ENCODE data around the gene CDK5RAP1.

Gene CDK5RAP1

DNA sequence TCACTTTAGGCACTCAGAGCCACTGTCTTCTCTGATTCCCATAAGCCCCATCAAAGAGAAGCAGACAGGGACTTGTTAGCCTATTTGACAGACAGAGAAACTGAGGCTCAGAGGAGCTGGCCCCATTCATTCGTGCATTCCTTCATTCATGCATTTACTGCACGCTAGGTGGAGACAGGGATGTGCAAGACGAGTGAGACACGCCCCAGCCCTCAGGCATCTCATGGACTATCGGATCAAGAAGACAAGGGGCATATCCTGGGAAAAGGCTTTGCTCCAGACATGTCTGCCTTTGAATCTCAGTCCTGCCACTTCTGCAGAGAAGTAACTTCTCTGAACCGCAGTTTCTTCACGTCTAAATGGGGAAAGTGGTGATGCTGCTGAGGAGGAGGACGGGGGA, 64.2 kb downstream of the CDK5RAP1 start:
- POLR2A ChIA-PET, result no interaction called here
- DNase-seq (ENCODE audit: extremely low spot score), result no peak
- TF ChIP-seq, protein P1, sequence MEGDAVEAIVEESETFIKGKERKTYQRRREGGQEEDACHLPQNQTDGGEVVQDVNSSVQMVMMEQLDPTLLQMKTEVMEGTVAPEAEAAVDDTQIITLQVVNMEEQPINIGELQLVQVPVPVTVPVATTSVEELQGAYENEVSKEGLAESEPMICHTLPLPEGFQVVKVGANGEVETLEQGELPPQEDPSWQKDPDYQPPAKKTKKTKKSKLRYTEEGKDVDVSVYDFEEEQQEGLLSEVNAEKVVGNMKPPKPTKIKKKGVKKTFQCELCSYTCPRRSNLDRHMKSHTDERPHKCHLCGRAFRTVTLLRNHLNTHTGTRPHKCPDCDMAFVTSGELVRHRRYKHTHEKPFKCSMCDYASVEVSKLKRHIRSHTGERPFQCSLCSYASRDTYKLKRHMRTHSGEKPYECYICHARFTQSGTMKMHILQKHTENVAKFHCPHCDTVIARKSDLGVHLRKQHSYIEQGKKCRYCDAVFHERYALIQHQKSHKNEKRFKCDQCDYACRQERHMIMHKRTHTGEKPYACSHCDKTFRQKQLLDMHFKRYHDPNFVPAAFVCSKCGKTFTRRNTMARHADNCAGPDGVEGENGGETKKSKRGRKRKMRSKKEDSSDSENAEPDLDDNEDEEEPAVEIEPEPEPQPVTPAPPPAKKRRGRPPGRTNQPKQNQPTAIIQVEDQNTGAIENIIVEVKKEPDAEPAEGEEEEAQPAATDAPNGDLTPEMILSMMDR (IDR thresholded peaks at IDR 0.05; ENCODE audit: control extremely low read depth, extremely low read depth, low read depth, missing control alignments), result no peak
- CTCF ChIA-PET, result no interaction called here

DNA sequence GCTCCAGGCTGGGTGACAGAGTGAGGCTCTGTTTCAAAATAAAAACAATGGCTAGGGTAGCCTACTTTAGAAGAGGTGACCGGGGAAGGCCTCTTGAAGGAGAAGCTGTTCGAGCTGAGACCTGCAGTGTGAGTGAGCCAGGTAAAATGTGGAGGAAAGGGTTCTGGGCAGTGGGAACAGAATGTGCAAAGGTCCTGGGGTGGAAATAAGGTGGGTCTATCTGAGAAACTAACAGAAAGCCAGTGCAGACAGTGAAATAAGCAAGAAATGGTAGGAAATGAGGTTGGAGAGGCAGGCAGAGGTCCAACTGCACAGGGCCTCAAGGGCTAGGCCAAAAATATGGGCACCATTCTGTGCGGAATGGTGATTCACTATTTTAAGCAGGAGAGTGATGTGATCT, 64.9 kb downstream of the CDK5RAP1 start:
- ChIA-PET POLR2A (no interaction called here), CTCF (no interaction called here)
- TF ChIP-seq, protein P1 (IDR thresholded peaks at IDR 0.05; ENCODE audit: control extremely low read depth, extremely low read depth, low read depth, missing control alignments), result no peak
- DNase-seq (ENCODE audit: extremely low spot score), result no peak

DNA sequence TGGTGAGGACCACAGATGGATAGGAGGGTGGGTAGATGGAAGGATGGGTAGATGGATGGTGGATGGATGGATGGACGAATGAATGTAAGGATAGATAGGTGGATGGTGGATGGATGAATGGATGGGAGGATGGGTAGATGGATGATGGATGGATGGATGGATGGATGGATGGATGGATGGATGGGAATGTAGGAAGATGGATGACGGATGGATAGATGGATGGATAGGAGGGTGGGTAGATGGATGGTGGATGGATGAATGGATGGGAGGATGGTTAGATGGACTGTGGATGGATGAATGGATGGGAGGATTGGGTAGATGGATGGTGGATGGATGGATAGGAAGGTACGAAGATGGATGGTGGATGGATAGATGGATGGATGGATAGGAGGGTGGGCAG, 67.2 kb downstream of the CDK5RAP1 start:
- ChIA-PET POLR2A (no interaction called here), CTCF (no interaction called here)
- TF ChIP-seq, protein P1 (IDR thresholded peaks at IDR 0.05; ENCODE audit: control extremely low read depth, extremely low read depth, low read depth, missing control alignments), result no peak
- DNase-seq (ENCODE audit: extremely low spot score), result no peak

DNA sequence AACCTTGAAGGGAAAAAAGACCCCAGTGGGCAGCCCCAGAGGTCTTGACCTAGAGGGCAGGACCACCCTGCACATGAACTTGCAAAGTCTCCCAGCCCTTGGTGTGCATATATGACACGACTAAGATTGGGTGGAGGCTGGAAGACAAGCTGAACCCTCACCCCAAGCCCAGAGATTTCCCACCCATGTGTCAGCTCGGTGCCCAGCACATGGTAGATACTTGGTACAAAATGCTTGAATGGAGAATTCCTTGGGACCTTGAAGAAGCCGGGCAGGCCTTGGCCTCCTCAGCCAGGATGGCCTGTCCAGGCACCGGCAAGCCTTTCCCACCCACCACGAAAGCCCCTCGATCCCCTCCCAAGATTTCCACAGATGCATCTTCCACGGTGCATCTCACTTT, 67.7 kb downstream of the CDK5RAP1 start:
- POLR2A ChIA-PET, result no interaction called here
- CTCF ChIA-PET, result no interaction called here
- DNase-seq (ENCODE audit: extremely low spot score), result no peak
- TF ChIP-seq, protein P1 (IDR thresholded peaks at IDR 0.05; ENCODE audit: control extremely low read depth, extremely low read depth, low read depth, missing control alignments), result no peak

DNA sequence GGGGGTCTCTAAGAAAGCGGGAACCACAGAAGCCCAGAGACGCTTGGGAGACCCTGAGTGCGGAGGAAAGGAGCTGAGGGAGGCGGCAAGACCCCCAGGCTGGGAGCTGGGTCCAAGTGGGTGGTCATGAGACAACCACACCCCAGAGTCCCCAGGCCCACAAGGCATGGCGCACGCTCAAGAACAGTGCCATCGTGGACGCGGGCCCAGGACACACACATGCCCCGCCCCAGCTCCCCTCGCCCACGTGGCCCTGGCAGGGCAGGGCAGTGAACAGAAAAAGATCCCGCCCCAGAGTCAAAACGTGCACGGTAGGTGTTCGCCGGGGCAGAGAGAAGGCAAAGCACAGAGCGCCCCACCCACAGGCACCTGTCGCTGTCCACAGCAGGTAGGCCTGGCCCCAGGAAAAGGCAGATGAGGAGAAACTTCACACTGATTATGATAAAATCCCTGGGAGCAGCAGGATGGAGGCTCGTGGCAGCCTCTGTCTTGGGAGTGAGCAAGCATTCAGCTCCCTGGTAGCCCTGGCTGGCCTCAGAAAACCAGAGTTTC, 68.3 kb downstream of the CDK5RAP1 start:
- TF ChIP-seq, protein P1 (IDR thresholded peaks at IDR 0.05; ENCODE audit: control extremely low read depth, extremely low read depth, low read depth, missing control alignments), result no peak
- ChIA-PET POLR2A (no interaction called here), CTCF (interaction anchor here (0.6 kb wide), 1 partner anchor 12 kb away, joined by 3 read pairs; no protein-coding TSS in a partner anchor)
- DNase-seq (ENCODE audit: extremely low spot score), result no peak

DNA sequence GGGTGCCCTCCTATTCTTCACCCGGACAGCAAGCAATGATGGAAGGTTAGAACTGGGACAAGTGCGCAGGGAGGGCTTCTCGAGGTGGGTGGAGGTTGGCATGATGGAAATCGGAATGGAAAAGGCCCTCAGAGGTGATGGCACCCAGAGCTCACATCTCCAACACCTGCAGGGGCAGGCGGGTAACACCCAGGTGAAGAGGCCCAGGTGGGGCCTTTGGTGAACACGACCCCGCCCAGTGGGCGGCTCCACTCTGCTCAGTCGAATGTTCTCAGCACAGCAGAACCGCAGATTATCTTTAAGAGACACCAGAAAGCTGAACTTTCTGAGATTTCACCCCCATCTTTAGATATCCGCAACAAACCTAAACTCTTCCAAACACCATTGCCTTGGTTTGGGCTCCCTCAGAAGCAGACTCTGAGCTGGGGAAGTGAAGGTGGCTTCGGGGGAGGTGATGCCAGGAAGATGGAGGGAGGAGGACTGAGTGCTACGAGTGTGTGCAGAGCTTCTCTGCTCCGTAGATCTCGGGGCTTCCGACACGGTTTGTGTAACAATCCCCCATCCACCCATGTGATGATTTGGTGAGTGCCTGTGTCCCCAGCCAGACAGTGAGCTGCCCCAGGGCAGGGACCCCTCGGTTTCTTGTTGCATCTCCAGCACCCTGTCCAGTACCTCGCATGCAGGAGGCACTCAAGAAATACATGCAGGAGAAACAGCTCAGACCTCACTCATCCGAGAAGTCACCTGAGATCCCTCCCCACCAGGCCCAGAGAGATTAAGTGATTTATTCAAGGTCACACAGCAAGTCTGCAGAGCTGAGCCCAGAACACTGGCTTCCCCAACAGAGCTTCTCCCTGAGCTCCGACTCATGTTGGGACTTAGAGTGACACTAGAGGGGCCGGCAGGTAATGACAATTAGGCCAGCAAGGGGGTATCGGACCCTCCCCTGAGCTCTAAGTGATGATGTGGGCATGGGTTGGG, 72.9 kb downstream of the CDK5RAP1 start:
- POLR2A ChIA-PET, result no interaction called here
- CTCF ChIA-PET, result interaction anchor here (1.3 kb wide), 1 partner anchor 29 kb away, joined by 4 read pairs; no protein-coding TSS in a partner anchor
- TF ChIP-seq, protein P1 (IDR thresholded peaks at IDR 0.05; ENCODE audit: control extremely low read depth, extremely low read depth, low read depth, missing control alignments), result no peak
- no peak for DNase-seq (ENCODE audit: extremely low spot score)

Data from GM10248 (cell line).